K562 (cell line): ENCODE measurements around the gene RNF166. TPM values are rescaled to one million over a fixed set of nuclear protein-coding genes. Genes with fewer than 3 reads are reported as not detected.

Experiments
- ATAC-seq: fragments of 200-7000 bp; cut with Tn5 transposase; 3 replicates; pipeline ENCODE4 v1.9.1; 2020; ENCODE audit warnings: moderate library complexity
- BruUV-seq: library from RNA; stranded (reverse); fragments of 400-500 nt; replicated peaks from 2 replicates; lab custom pipeline; 2021; lab: Mats Ljungman, UMichigan
- CTCF ChIA-PET: fragments of 300-600 bp; formaldehyde crosslinking; extraction: SDS; loops from one replicate; lab custom pipeline; 2021; ENCODE audit warnings: low intra/inter-chr PET ratio; lab: Yijun Ruan, JAX
- POLR2A ChIA-PET: fragments of 300-600, 350-650 bp; sonication (Branson Sonifier 250); formaldehyde crosslinking; extraction: SDS; loops from one replicate; lab custom pipeline; 2021; ENCODE audit warnings: antibody characterized with exemption, inconsistent platforms; lab: Yijun Ruan, JAX
- DNase-seq, 4 experiments: peaks; one replicate each; pipeline versions ENCODE4 v3.0.0 to v3.0.0-alpha.2; 2011 to 2018; ENCODE audit warnings: low spot score in 3 of 4, mixed read lengths in 3 of 4; ENCODE audit errors: extremely low read depth in 1 of 4
- FAIRE-seq: peaks from 2 replicates; lab custom pipeline; 2011; peaks lifted over from hg19 to GRCh38; lab: Jason Lieb, UNC
- H2AFZ ChIP-seq: 2 replicates; pipeline ENCODE4 v1.6.0; 2011; ENCODE audit warnings: low read depth, low read length, control low read depth, inconsistent platforms
- H3K27ac ChIP-seq: fragments of 200-600 bp; 3 replicates; pipeline ENCODE4 v1.8.0; 2011; ENCODE audit warnings: low read depth, mild to moderate bottlenecking, control low read depth, inconsistent platforms, low read length, moderate library complexity, mixed read lengths; ENCODE audit errors: extremely low read depth
- H3K27me3 ChIP-seq, 2 experiments: fragments of 300-600 bp in 1 of 2; 2 replicates in 1 of 2; 3 replicates in 1 of 2; pipeline versions ENCODE4 v1.6.0 to v1.8.0; 2011; ENCODE audit warnings: inconsistent platforms in 2 of 2, low read length in 2 of 2, mild to moderate bottlenecking in 1 of 2, mixed read lengths in 1 of 2, moderate library complexity in 1 of 2; ENCODE audit not compliant: control insufficient read depth in 2 of 2, insufficient read depth in 2 of 2
- H3K36me3 ChIP-seq: fragments of 300-600 bp; 3 replicates; pipeline ENCODE4 v1.8.0; 2011; ENCODE audit warnings: mild to moderate bottlenecking, low read length, inconsistent platforms; ENCODE audit not compliant: control insufficient read depth, insufficient read depth
- H3K4me1 ChIP-seq, 2 experiments: fragments of 200-600 bp in 1 of 2; replicated peaks in 1 of 2; 2 replicates in 1 of 2; 3 replicates in 1 of 2; pipeline versions ENCODE4 v1.5.1 to v1.8.0; 2011; ENCODE audit warnings: inconsistent platforms in 2 of 2, low read length in 2 of 2, mild to moderate bottlenecking in 1 of 2, mixed read lengths in 1 of 2, moderate library complexity in 1 of 2; ENCODE audit not compliant: control insufficient read depth in 2 of 2, insufficient read depth in 2 of 2
- H3K4me2 ChIP-seq: 2 replicates; pipeline ENCODE4 v1.6.1; 2011; ENCODE audit warnings: low read length, control low read depth, inconsistent platforms, mixed read lengths; ENCODE audit not compliant: insufficient read depth
- H3K4me3 ChIP-seq: fragments of 200-600 bp; sonication (generic), shearing (Covaris generic); 2 replicates; pipeline ENCODE4 v1.5.1; 2016; ENCODE audit warnings: control low read depth, inconsistent platforms
- H3K79me2 ChIP-seq: fragments of 200-600 bp; 3 replicates; pipeline ENCODE4 v1.8.0; 2011; ENCODE audit warnings: low read length, inconsistent platforms; ENCODE audit not compliant: control insufficient read depth, insufficient read depth
- H3K9ac ChIP-seq, 2 experiments: 2 replicates each; pipeline versions ENCODE4 v1.6.0 to v1.6.1; 2011; ENCODE audit warnings: low read depth in 2 of 2, low read length in 2 of 2, control low read depth in 1 of 2, inconsistent platforms in 1 of 2, mild to moderate bottlenecking in 1 of 2, mixed read lengths in 1 of 2; ENCODE audit not compliant: insufficient read depth in 1 of 2
- H3K9me1 ChIP-seq: one replicate; pipeline ENCODE4 v1.6.0; 2011; ENCODE audit warnings: inconsistent platforms, mild to moderate bottlenecking, low read length, moderate library complexity; ENCODE audit not compliant: control insufficient read depth, insufficient read depth
- H3K9me3 ChIP-seq: replicated peaks from 2 replicates; pipeline ENCODE4 v1.5.1; 2011; ENCODE audit warnings: low read depth, low read length, inconsistent platforms; ENCODE audit not compliant: control insufficient read depth, insufficient read depth
- H4K20me1 ChIP-seq: replicated peaks from 2 replicates; pipeline ENCODE4 v1.6.1; 2011; ENCODE audit warnings: low read length, inconsistent platforms, mixed read lengths; ENCODE audit not compliant: control insufficient read depth, insufficient read depth
- POLR2G ChIP-seq: fragments of 200-400 bp; formaldehyde crosslinking; IDR thresholded peaks from 2 replicates; pipeline ENCODE4 v1.6.1; 2017; ENCODE audit warnings: low read depth, mild to moderate bottlenecking, antibody characterized with exemption, low read length, moderate library complexity
- RBFOX2 ChIP-seq: fragments of 200-400 bp; formaldehyde crosslinking; IDR thresholded peaks from 2 replicates; pipeline ENCODE4 v1.6.1; 2017; ENCODE audit warnings: low read depth, mild to moderate bottlenecking, low read length, moderate library complexity
- TEAD2 ChIP-seq: fragments of 450-650 bp; IDR thresholded peaks from 2 replicates; pipeline ENCODE4 v1.6.1; 2016; ENCODE audit warnings: missing genetic modification characterization, control low read depth, missing compliant biosample characterization
- WGBS: fragments of 100-300 bp; shearing (Covaris generic); methylation state at CpG from one replicate; pipeline ENCODE4 v1.1.6; 2016; ENCODE audit warnings: low coverage, mixed read lengths; ENCODE audit not compliant: insufficient coverage; ENCODE audit errors: missing lambda C conversion rate; 5-methylcytosine and 5-hydroxymethylcytosine counted together
- in situ Hi-C: fragments of 300-500 bp; cut with MboI; formaldehyde crosslinking; loops from 4 replicates; pipeline ENCODE4 v1.15.0; 2018; ENCODE audit warnings: inconsistent platforms, mixed read lengths
- intact Hi-C: fragments of 100-400 bp; cut with micrococcal nuclease; formaldehyde crosslinking; loops from 2 replicates; pipeline ENCODE4 v1.14.2; 2022
- polyA plus RNA-seq, 8 experiments: library from polyadenylated mRNA; depleted of rRNA in 4 of 8; stranded (reverse) in 5 of 8; unstranded in 3 of 8; fragments of >200 nt; fragmentation: Nextera tagmentation in 2 of 8; fragmentation: Illumina TruSeq in 1 of 8; extraction: Ambion mirVana in 2 of 8; extraction: Trizol in 1 of 8; gene quantifications; 2 replicates each; pipeline versions ENCODE4 v1.2.1 to v1.2.3, GENCODE V29; 2011 to 2014; ENCODE audit warnings: inconsistent platforms in 1 of 8, missing spikeins in 1 of 8
- total RNA-seq, 7 experiments: library from RNA; depleted of rRNA in 6 of 7; stranded (reverse); fragments of >200 nt in 6 of 7; fragmentation: Illumina TruSeq in 2 of 7; extraction: Trizol in 2 of 7; gene quantifications; 2 replicates each; pipeline versions ENCODE4 v1.2.1 to v1.2.3, GENCODE V29; 2011 to 2021; ENCODE audit warnings: low replicate concordance in 1 of 7
- TF ChIP-seq, protein P1 (sequence below): fragments of 450-650 bp; IDR thresholded peaks from 2 replicates; pipeline ENCODE4 v1.6.1; 2017; ENCODE audit warnings: mild to moderate bottlenecking, moderate library complexity

Gene RNF166
- total and polyA plus RNA-seq, 9 of the 15 experiments (the other 6 are each of a cell fraction or from before 2014, with no cell fraction given), result 0.56 to 60.3 (median 19.5) TPM

DNA sequence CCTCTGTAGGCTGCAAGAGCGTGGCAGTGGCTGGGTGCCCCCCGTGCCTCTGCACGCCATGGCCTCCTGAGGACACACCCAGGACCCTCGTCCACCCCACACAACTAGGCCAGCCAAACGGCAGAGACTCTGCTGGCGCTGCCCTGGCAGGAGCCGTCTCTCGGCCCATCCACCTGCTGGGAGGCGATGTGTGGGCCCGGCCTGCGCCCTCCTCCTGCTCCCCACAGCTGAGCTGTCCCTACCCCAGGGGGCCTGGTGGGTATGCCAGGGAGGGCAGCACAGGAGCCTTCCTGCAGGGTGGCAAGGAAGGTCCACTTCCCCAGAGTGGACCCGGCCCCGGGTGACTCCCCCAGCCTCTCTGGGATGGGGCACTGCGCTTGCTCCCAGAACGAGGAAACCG is 7.0 kb downstream of the RNF166 start:
- no peak for DNase-seq
- Histone ChIP-seq H3K9me3 (no peaks in the 10 kb centered on the region), H2AFZ (no peak overlapping the region), H3K4me3 (no peak overlapping the region), H3K9ac (no peak overlapping the region), H3K27ac (no peak overlapping the region), H3K27me3 (no peaks in the 10 kb centered on the region), H3K36me3 (peaks cover 75% of the 10 kb centered on the region; the same call in 1 of the 3 replicates), H4K20me1 (peaks cover 6% of the 10 kb centered on the region; the same call in 1 of the 2 replicates), H3K9me1 (no peaks in the 10 kb centered on the region), H3K79me2 (peaks cover 31% of the 10 kb centered on the region), H3K4me1 (peaks cover 10 to 88% of the 10 kb centered on the region in 2 experiments), H3K4me2 (no peak overlapping the region)
- TF ChIP-seq TEAD2 (tag) (no peak), RBFOX2 (0 out of 2 replicates have a peak, but pooled peaks have one; percentile 3), POLR2G (peak; percentile 31; the same call in 1 of the 2 replicates)
- TF ChIP-seq, protein P1, sequence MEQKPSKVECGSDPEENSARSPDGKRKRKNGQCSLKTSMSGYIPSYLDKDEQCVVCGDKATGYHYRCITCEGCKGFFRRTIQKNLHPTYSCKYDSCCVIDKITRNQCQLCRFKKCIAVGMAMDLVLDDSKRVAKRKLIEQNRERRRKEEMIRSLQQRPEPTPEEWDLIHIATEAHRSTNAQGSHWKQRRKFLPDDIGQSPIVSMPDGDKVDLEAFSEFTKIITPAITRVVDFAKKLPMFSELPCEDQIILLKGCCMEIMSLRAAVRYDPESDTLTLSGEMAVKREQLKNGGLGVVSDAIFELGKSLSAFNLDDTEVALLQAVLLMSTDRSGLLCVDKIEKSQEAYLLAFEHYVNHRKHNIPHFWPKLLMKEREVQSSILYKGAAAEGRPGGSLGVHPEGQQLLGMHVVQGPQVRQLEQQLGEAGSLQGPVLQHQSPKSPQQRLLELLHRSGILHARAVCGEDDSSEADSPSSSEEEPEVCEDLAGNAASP, result no peak
- no peak for FAIRE-seq
- ChIA-PET CTCF (no interaction called here), POLR2A (no interaction called here)
- in situ Hi-C loops, result no loop called here
- intact Hi-C loops, result no loop called here
- WGBS, result 93% methylated on average over 15 of the region's 16 CpGs
- no peak for ATAC-seq
- BruUV-seq, result no TSS peak
